ENCODE results near the gene EIF3D.
A peak's percentile ranks its signal among the peaks of the same experiment; 100 is the strongest.

EIF3D gene

GRCh38 chr22:36552289-36552688 lies 23.3 kb upstream of the EIF3D start:
- no peak overlapping the region for H3K27ac ChIP-seq (replicated peaks)
- TF ChIP-seq SPI1 (IDR thresholded peaks at IDR 0.05; ENCODE audit: borderline replicate concordance, low read depth) = no peak
- TF ChIP-seq, protein P1, sequence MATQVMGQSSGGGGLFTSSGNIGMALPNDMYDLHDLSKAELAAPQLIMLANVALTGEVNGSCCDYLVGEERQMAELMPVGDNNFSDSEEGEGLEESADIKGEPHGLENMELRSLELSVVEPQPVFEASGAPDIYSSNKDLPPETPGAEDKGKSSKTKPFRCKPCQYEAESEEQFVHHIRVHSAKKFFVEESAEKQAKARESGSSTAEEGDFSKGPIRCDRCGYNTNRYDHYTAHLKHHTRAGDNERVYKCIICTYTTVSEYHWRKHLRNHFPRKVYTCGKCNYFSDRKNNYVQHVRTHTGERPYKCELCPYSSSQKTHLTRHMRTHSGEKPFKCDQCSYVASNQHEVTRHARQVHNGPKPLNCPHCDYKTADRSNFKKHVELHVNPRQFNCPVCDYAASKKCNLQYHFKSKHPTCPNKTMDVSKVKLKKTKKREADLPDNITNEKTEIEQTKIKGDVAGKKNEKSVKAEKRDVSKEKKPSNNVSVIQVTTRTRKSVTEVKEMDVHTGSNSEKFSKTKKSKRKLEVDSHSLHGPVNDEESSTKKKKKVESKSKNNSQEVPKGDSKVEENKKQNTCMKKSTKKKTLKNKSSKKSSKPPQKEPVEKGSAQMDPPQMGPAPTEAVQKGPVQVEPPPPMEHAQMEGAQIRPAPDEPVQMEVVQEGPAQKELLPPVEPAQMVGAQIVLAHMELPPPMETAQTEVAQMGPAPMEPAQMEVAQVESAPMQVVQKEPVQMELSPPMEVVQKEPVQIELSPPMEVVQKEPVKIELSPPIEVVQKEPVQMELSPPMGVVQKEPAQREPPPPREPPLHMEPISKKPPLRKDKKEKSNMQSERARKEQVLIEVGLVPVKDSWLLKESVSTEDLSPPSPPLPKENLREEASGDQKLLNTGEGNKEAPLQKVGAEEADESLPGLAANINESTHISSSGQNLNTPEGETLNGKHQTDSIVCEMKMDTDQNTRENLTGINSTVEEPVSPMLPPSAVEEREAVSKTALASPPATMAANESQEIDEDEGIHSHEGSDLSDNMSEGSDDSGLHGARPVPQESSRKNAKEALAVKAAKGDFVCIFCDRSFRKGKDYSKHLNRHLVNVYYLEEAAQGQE (IDR thresholded peaks at IDR 0.05; ENCODE audit: insufficient replicate concordance, low read depth) = no peak
- TF ChIP-seq CTCF (IDR thresholded peaks at IDR 0.05; ENCODE audit: insufficient read depth, low read length) = no peak
- TF ChIP-seq POLR2AphosphoS5 (IDR thresholded peaks at IDR 0.05; ENCODE audit: low read depth) = no peak
- TF ChIP-seq GABPA (IDR thresholded peaks at IDR 0.05; ENCODE audit: low read depth) = no peak
- H3K4me3 ChIP-seq (replicated peaks; ENCODE audit: insufficient read depth, low read length) = no peak overlapping the region
- H3K27me3 ChIP-seq (ENCODE audit: insufficient read depth, poor library complexity, severe bottlenecking) = no peaks in the 10 kb centered on the region
- peak in 1 of 2 experiments; percentile 17 for DNase-seq (ENCODE audit: low read depth in 1 of 2, low spot score in 1 of 2)

- no peak overlapping the region for H3K27ac ChIP-seq (replicated peaks)
- H3K4me3 ChIP-seq (replicated peaks; ENCODE audit: insufficient read depth, low read length) = no peak overlapping the region
- DNase-seq (ENCODE audit: low read depth in 1 of 2, low spot score in 1 of 2) = no peak
- TF ChIP-seq POLR2AphosphoS5 (IDR thresholded peaks at IDR 0.05; ENCODE audit: low read depth) = no peak
- TF ChIP-seq, protein P1 (IDR thresholded peaks at IDR 0.05; ENCODE audit: insufficient replicate concordance, low read depth) = no peak
- H3K27me3 ChIP-seq (ENCODE audit: insufficient read depth, poor library complexity, severe bottlenecking) = no peaks in the 10 kb centered on the region
These were observed 21.9 kb upstream of the EIF3D start for GRCh38 chr22:36550701-36551495.

DNA sequence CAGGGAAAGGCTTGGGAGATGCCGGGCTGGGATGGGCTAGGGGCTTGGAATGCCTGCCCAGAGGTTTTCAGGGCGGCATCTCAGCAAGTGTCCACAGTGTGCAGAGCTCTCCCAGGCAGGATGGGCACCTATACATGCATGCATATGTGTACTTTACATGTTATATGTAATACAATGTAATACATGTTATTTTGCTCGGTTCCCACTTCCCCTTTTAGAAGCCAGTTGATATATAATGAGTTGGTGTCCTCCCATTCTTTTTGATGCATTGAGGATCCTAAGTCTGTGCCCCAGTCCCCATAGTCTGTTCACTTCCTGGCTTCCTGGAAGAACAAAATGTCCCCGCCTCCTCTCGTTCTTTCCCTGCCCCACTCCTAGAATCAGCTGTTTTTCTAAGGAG lies 20.1 kb upstream of the EIF3D start:
- DNase-seq (ENCODE audit: low read depth in 1 of 2, low spot score in 1 of 2) = no peak
- Histone ChIP-seq H3K27ac (replicated peaks) (no peak overlapping the region), H3K4me3 (replicated peaks; ENCODE audit: insufficient read depth, low read length) (no peak overlapping the region), H3K27me3 (ENCODE audit: insufficient read depth, poor library complexity, severe bottlenecking) (no peaks in the 10 kb centered on the region)
- TF ChIP-seq CTCF (IDR thresholded peaks at IDR 0.05; ENCODE audit: insufficient read depth, low read length) (no peak), SPI1 (IDR thresholded peaks at IDR 0.05; ENCODE audit: borderline replicate concordance, low read depth) (peak; percentile 71)

DNA sequence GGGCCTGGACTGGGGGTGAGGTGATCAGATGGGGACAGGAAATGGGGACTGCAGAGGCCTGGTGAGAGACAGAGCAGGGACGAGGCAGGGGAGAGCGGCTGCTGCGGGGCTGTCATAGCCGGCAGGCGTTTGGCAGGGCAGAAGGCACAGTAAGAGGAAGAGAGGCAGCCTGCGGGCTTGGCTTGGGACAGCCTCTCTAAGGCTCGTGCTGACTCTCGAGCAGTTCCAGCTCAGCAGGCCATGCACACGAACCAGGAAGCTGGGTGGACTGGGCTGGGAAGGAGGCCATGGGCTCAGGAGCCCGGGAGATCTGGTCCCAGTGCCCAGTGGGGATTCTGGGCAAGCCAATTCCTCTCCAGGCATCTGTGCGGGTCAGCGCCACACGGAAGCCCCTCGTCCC lies 19.6 kb upstream of the EIF3D start:
- no peaks in the 10 kb centered on the region for H3K27me3 ChIP-seq (ENCODE audit: insufficient read depth, poor library complexity, severe bottlenecking)
- H3K4me3 ChIP-seq (replicated peaks; ENCODE audit: insufficient read depth, low read length) = no peak overlapping the region
- DNase-seq (ENCODE audit: low read depth in 1 of 2, low spot score in 1 of 2) = peak in 1 of 2 experiments; percentile 27
- no peak for TF ChIP-seq SPI1 (IDR thresholded peaks at IDR 0.05; ENCODE audit: borderline replicate concordance, low read depth)
- TF ChIP-seq, protein P1 (IDR thresholded peaks at IDR 0.05; ENCODE audit: insufficient replicate concordance, low read depth) = no peak
- no peak for TF ChIP-seq POLR2AphosphoS5 (IDR thresholded peaks at IDR 0.05; ENCODE audit: low read depth)
- TF ChIP-seq GABPA (IDR thresholded peaks at IDR 0.05; ENCODE audit: low read depth) = no peak
- no peak for TF ChIP-seq CTCF (IDR thresholded peaks at IDR 0.05; ENCODE audit: insufficient read depth, low read length)
- no peak overlapping the region for H3K27ac ChIP-seq (replicated peaks)
